ENCODE data around the gene LCLAT1.

LCLAT1 gene

GRCh38 chr2:30424231-30424630 is 22.8 kb upstream of the LCLAT1 start:
- CTCF ChIA-PET = interaction anchor here (1.0 to 1.5 kb wide), 3 partner anchors 9 to 15 kb away, joined by 3 read pairs; no protein-coding TSS in a partner anchor
- no CpG with 5 or more reads among the region's 1 CpG for WGBS (ENCODE audit: insufficient coverage)

DNA sequence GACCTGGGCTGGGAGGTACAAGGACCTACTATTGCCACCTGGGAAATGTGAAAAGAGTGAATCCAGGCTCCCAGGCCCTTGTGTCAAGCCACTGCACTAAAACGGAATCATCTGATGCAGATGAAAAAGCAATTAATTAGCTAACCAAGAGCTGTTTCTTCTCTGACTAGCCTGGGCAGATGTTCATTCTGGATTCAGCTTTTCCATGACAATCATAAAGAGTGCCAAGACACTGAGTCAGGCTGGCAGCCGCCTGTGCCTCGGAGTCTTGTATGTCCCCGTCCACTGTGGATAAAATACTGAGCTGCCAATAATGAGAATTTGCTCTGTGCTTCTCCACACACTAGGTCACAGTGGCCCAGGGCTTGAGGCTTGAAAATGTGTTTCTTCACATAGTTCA is 21.7 kb upstream of the LCLAT1 start:
- POLR2A ChIA-PET = no interaction called here
- WGBS (ENCODE audit: insufficient coverage) = 88% methylated on average over 4 of the region's 4 CpGs
- no peak overlapping the region for H3K27ac ChIP-seq (ENCODE audit: insufficient read depth in 1 of 2, low read depth in 1 of 2, low read length in 2 of 2, poor library complexity in 1 of 2, severe bottlenecking in 2 of 2)

More at GRCh38 chr2:30424231-30424630, 22.8 kb upstream of the LCLAT1 start:
- no peak overlapping the region for H3K27ac ChIP-seq (ENCODE audit: insufficient read depth in 1 of 2, low read depth in 1 of 2, low read length in 2 of 2, poor library complexity in 1 of 2, severe bottlenecking in 2 of 2)
- no peaks in the 10 kb centered on the region for H3K27me3 ChIP-seq (replicated peaks in 2 of 5; ENCODE audit: control insufficient read depth in 4 of 5, insufficient read depth in 5 of 5, low read length in 4 of 5)
- H3K9me3 ChIP-seq (ENCODE audit: control extremely low read depth in 1 of 5, control insufficient read depth in 4 of 5, insufficient read depth in 2 of 5, low read depth in 1 of 5, low read length in 4 of 5) = no peaks in the 10 kb centered on the region
- no peak for DNase-seq
- H3K4me3 ChIP-seq (ENCODE audit: control insufficient read depth in 1 of 7, extremely low read depth in 1 of 7, insufficient read depth in 4 of 7, low read depth in 2 of 7, low read length in 6 of 7) = no peak overlapping the region
- POLR2A ChIA-PET = interaction anchor here (0.7 kb wide), 1 partner anchor 259 kb away, joined by 3 read pairs; no protein-coding TSS in a partner anchor
- no peaks in the 10 kb centered on the region for H3K4me1 ChIP-seq (ENCODE audit: control extremely low read depth in 1 of 4, control insufficient read depth in 4 of 4, insufficient read depth in 4 of 4, low read length in 3 of 4)
- H3K36me3 ChIP-seq (ENCODE audit: control insufficient read depth in 4 of 4, insufficient read depth in 4 of 4, low read length in 3 of 4) = no peaks in the 10 kb centered on the region

DNA sequence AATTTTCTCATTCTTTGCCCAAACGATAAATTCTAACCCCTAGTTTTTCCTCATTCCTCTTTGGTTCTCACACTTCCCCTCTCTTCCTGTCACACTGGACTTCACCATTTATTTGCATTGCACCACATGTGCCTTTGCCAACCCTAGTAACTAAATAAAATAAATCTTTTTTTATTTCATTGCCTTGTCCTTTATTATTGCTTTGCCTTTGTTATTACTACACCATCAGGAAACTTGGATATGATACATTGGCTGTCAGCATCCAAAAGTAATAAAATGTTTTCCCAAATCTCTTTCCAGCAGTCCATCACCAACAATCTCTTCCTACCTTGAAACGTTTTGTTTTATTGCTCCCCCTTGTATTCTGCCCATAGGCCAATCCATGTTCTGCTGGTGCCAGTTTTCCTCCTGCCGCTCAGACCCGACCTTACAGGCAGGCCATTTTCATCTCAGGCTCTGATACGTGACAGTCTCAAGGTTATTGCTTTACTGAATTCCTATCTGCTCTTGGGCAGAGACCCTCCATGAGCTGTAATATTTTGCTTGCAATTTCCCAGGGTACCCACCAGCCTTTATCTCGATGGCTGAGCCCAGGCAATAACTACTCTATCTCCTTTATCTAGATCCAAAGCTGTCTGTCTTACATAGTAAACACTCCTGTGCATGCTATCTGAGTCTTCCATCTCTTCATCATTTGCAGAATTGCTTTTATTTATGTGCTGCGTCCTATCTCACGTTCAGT is 19.3 kb upstream of the LCLAT1 start:
- Histone ChIP-seq H3K27ac (ENCODE audit: insufficient read depth in 1 of 2, low read depth in 1 of 2, low read length in 2 of 2, poor library complexity in 1 of 2, severe bottlenecking in 2 of 2) (no peak overlapping the region), H3K36me3 (ENCODE audit: control insufficient read depth in 4 of 4, insufficient read depth in 4 of 4, low read length in 3 of 4) (no peaks in the 10 kb centered on the region), H3K4me3 (ENCODE audit: control insufficient read depth in 1 of 7, extremely low read depth in 1 of 7, insufficient read depth in 4 of 7, low read depth in 2 of 7, low read length in 6 of 7) (no peak overlapping the region), H3K27me3 (replicated peaks in 2 of 5; ENCODE audit: control insufficient read depth in 4 of 5, insufficient read depth in 5 of 5, low read length in 4 of 5) (no peaks in the 10 kb centered on the region), H3K9me3 (ENCODE audit: control extremely low read depth in 1 of 5, control insufficient read depth in 4 of 5, insufficient read depth in 2 of 5, low read depth in 1 of 5, low read length in 4 of 5) (no peaks in the 10 kb centered on the region), H3K4me1 (ENCODE audit: control extremely low read depth in 1 of 4, control insufficient read depth in 4 of 4, insufficient read depth in 4 of 4, low read length in 3 of 4) (no peaks in the 10 kb centered on the region)
- POLR2A ChIA-PET = no interaction called here
- DNase-seq = no peak
- CTCF ChIA-PET = no interaction called here
- 91% methylated on average over 6 of the region's 8 CpGs for WGBS (ENCODE audit: insufficient coverage)

More for the DNA sequence above, 21.7 kb upstream of the LCLAT1 start:
- Histone ChIP-seq H3K4me3 (ENCODE audit: control insufficient read depth in 1 of 7, extremely low read depth in 1 of 7, insufficient read depth in 4 of 7, low read depth in 2 of 7, low read length in 6 of 7) (no peak overlapping the region), H3K4me1 (ENCODE audit: control extremely low read depth in 1 of 4, control insufficient read depth in 4 of 4, insufficient read depth in 4 of 4, low read length in 3 of 4) (no peaks in the 10 kb centered on the region), H3K27me3 (replicated peaks in 2 of 5; ENCODE audit: control insufficient read depth in 4 of 5, insufficient read depth in 5 of 5, low read length in 4 of 5) (no peaks in the 10 kb centered on the region), H3K36me3 (ENCODE audit: control insufficient read depth in 4 of 4, insufficient read depth in 4 of 4, low read length in 3 of 4) (no peaks in the 10 kb centered on the region), H3K9me3 (ENCODE audit: control extremely low read depth in 1 of 5, control insufficient read depth in 4 of 5, insufficient read depth in 2 of 5, low read depth in 1 of 5, low read length in 4 of 5) (no peaks in the 10 kb centered on the region)
- CTCF ChIA-PET = no interaction called here
- DNase-seq = no peak

DNA sequence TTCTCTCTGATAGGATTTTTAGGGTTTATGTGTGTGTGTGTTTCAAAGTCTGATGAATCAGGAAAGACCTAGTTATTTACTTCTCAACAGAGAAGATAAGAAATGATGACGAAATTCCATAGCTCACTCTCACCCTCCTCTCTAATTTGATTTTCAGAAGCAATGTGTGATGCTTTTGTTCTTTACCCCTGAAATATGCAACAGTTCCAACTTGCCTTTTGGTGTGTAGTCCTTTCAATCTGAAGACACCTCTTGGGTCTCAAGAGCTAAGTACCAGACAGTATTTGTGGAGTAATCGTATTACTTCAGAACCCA is 18.7 kb upstream of the LCLAT1 start:
- Histone ChIP-seq H3K4me1 (ENCODE audit: control extremely low read depth in 1 of 4, control insufficient read depth in 4 of 4, insufficient read depth in 4 of 4, low read length in 3 of 4) (no peaks in the 10 kb centered on the region), H3K9me3 (ENCODE audit: control extremely low read depth in 1 of 5, control insufficient read depth in 4 of 5, insufficient read depth in 2 of 5, low read depth in 1 of 5, low read length in 4 of 5) (no peaks in the 10 kb centered on the region), H3K4me3 (ENCODE audit: control insufficient read depth in 1 of 7, extremely low read depth in 1 of 7, insufficient read depth in 4 of 7, low read depth in 2 of 7, low read length in 6 of 7) (no peak overlapping the region), H3K36me3 (ENCODE audit: control insufficient read depth in 4 of 4, insufficient read depth in 4 of 4, low read length in 3 of 4) (no peaks in the 10 kb centered on the region), H3K27ac (ENCODE audit: insufficient read depth in 1 of 2, low read depth in 1 of 2, low read length in 2 of 2, poor library complexity in 1 of 2, severe bottlenecking in 2 of 2) (no peak overlapping the region), H3K27me3 (replicated peaks in 2 of 5; ENCODE audit: control insufficient read depth in 4 of 5, insufficient read depth in 5 of 5, low read length in 4 of 5) (no peaks in the 10 kb centered on the region)
- DNase-seq = no peak
- POLR2A ChIA-PET = no interaction called here
- CTCF ChIA-PET = no interaction called here
- 100% methylated on average over 1 of the region's 2 CpGs for WGBS (ENCODE audit: insufficient coverage)

DNA sequence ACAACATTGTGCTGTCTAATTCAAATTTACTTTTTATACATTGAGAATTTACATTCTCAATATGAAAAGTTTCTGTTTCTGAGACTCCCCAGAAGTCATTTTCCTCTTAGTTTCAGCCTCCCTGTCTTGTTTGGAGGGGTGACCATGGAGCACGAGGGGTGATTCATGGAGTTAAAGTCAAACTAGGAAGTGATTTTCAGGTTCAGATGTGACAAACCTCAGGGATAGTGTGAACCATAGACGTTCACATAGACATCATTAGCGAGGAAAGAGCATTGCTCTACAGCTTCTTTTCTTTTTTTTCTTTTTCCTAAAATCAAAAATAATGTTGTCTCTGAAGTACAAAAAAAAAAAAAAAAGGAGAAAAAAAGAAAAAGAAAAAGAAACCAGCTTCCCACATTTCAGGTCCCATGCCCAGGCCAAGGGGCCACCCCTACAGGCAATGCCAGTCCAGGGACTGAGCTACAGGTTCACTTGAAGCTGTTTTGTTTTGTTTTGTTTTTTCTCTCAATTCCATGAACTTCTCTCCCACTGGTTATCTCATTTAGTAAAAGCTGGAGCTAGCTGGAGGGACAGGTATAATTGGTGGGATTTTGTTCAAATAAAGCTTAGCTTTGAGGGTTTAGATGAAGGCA is 18.1 kb upstream of the LCLAT1 start:
- POLR2A ChIA-PET = interaction anchor here (0.5 kb wide), 1 partner anchor 8 kb away, joined by 3 read pairs; no protein-coding TSS in a partner anchor
- Histone ChIP-seq H3K4me1 (ENCODE audit: control extremely low read depth in 1 of 4, control insufficient read depth in 4 of 4, insufficient read depth in 4 of 4, low read length in 3 of 4) (no peaks in the 10 kb centered on the region), H3K27me3 (replicated peaks in 2 of 5; ENCODE audit: control insufficient read depth in 4 of 5, insufficient read depth in 5 of 5, low read length in 4 of 5) (no peaks in the 10 kb centered on the region), H3K4me3 (ENCODE audit: control insufficient read depth in 1 of 7, extremely low read depth in 1 of 7, insufficient read depth in 4 of 7, low read depth in 2 of 7, low read length in 6 of 7) (no peak overlapping the region), H3K36me3 (ENCODE audit: control insufficient read depth in 4 of 4, insufficient read depth in 4 of 4, low read length in 3 of 4) (no peaks in the 10 kb centered on the region), H3K27ac (ENCODE audit: insufficient read depth in 1 of 2, low read depth in 1 of 2, low read length in 2 of 2, poor library complexity in 1 of 2, severe bottlenecking in 2 of 2) (no peak overlapping the region), H3K9me3 (ENCODE audit: control extremely low read depth in 1 of 5, control insufficient read depth in 4 of 5, insufficient read depth in 2 of 5, low read depth in 1 of 5, low read length in 4 of 5) (no peaks in the 10 kb centered on the region)
- CTCF ChIA-PET = interaction anchor here (1.4 kb wide), 1 partner anchor 12 kb away, joined by 3 read pairs; no protein-coding TSS in a partner anchor
- 83% methylated on average over 1 of the region's 3 CpGs for WGBS (ENCODE audit: insufficient coverage)
- DNase-seq = no peak

DNA sequence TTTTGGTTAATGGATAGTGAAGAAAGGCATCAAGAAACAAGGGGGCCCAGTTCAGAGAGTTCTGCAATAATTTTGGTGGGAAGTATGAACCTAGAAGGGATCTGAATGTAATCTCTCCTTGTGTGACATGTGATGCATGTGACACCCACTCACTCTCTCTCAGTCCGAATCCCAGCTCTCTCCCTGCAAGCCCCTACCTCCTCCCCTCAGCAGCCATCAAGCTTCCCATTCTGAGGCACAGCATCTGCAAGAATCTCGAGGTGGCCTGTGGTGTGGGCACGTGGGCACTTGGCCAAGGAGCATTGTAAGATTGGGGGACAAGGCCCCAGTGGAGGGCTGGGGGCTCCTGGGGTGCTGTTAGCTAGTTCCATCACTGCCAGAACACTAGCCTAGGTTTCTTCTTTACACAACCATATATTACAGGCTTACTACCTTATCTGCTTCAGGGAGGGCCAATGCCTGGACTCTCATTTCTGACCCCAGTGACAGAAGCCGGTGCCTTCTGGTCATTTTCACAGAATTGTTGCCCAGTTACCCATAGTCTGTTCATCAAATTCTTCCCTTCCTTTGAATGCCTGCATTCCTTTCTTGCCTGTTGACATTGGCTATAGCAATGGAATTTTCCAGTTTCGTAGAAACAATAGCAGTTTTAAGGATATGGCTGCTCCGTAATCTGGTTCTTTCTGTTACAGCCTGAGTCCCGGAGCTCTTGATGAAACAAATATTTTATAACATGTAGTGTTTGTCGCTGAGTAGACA is 13.3 kb upstream of the LCLAT1 start:
- 100% methylated on average over 2 of the region's 8 CpGs for WGBS (ENCODE audit: insufficient coverage)
- H3K27me3 ChIP-seq (replicated peaks in 2 of 5; ENCODE audit: control insufficient read depth in 4 of 5, insufficient read depth in 5 of 5, low read length in 4 of 5) = no peaks in the 10 kb centered on the region
- H3K9me3 ChIP-seq (ENCODE audit: control extremely low read depth in 1 of 5, control insufficient read depth in 4 of 5, insufficient read depth in 2 of 5, low read depth in 1 of 5, low read length in 4 of 5) = no peaks in the 10 kb centered on the region
- ChIA-PET CTCF (interaction anchor here (0.5 to 2.1 kb wide), 2 partner anchors 9 to 12 kb away, joined by 3 to 7 read pairs; no protein-coding TSS in a partner anchor), POLR2A (no interaction called here)
- DNase-seq = no peak
- no peaks in the 10 kb centered on the region for H3K4me1 ChIP-seq (ENCODE audit: control extremely low read depth in 1 of 4, control insufficient read depth in 4 of 4, insufficient read depth in 4 of 4, low read length in 3 of 4)
- no peak overlapping the region for H3K4me3 ChIP-seq (ENCODE audit: control insufficient read depth in 1 of 7, extremely low read depth in 1 of 7, insufficient read depth in 4 of 7, low read depth in 2 of 7, low read length in 6 of 7)
- no peaks in the 10 kb centered on the region for H3K36me3 ChIP-seq (ENCODE audit: control insufficient read depth in 4 of 4, insufficient read depth in 4 of 4, low read length in 3 of 4)
- no peak overlapping the region for H3K27ac ChIP-seq (ENCODE audit: insufficient read depth in 1 of 2, low read depth in 1 of 2, low read length in 2 of 2, poor library complexity in 1 of 2, severe bottlenecking in 2 of 2)

GRCh38 chr2:30434708-30435107 is 12.3 kb upstream of the LCLAT1 start:
- H3K27me3 ChIP-seq (replicated peaks in 2 of 5; ENCODE audit: control insufficient read depth in 4 of 5, insufficient read depth in 5 of 5, low read length in 4 of 5) = no peaks in the 10 kb centered on the region
- no peak for DNase-seq
- ChIA-PET POLR2A (no interaction called here), CTCF (interaction anchor here (2.1 kb wide), 1 partner anchor 11 kb away, joined by 7 read pairs; no protein-coding TSS in a partner anchor)
- WGBS (ENCODE audit: insufficient coverage) = 100% methylated on average over 4 of the region's 4 CpGs
- no peak overlapping the region for H3K27ac ChIP-seq (ENCODE audit: insufficient read depth in 1 of 2, low read depth in 1 of 2, low read length in 2 of 2, poor library complexity in 1 of 2, severe bottlenecking in 2 of 2)
- no peaks in the 10 kb centered on the region for H3K4me1 ChIP-seq (ENCODE audit: control extremely low read depth in 1 of 4, control insufficient read depth in 4 of 4, insufficient read depth in 4 of 4, low read length in 3 of 4)
- no peak overlapping the region for H3K4me3 ChIP-seq (ENCODE audit: control insufficient read depth in 1 of 7, extremely low read depth in 1 of 7, insufficient read depth in 4 of 7, low read depth in 2 of 7, low read length in 6 of 7)
- H3K36me3 ChIP-seq (ENCODE audit: control insufficient read depth in 4 of 4, insufficient read depth in 4 of 4, low read length in 3 of 4) = no peaks in the 10 kb centered on the region
- no peaks in the 10 kb centered on the region for H3K9me3 ChIP-seq (ENCODE audit: control extremely low read depth in 1 of 5, control insufficient read depth in 4 of 5, insufficient read depth in 2 of 5, low read depth in 1 of 5, low read length in 4 of 5)

Data from common myeloid progenitor, CD34-positive (primary cell).